Transverse colon (tissue), 4 donors: ENCODE measurements around the gene KRTAP9-9. TPM values are rescaled to one million over a fixed set of nuclear protein-coding genes. Genes with fewer than 3 reads are reported as not detected.
"Not testable (repeated sequence)": the region's sequence is repeated elsewhere in the genome, so short reads cannot be mapped to it uniquely, and the experiment has no call there.

Source experiments
- DNase-seq: peaks from one replicate; pipeline ENCODE4 v3.0.0-alpha.2; 2019
- H3K27ac ChIP-seq, 4 donors: fragments of 200-600 bp; sonication (generic); 2 replicates each; pipeline ENCODE4 v1.5.1; 2016 to 2018; ENCODE audit warnings: inconsistent platforms in 4 of 4
- H3K27me3 ChIP-seq: fragments of 200-600 bp; sonication (generic); 2 replicates; pipeline ENCODE4 v1.5.1; 2017; ENCODE audit warnings: inconsistent platforms
- H3K36me3 ChIP-seq, 4 donors: fragments of 200-600 bp; sonication (generic); 2 replicates each; pipeline ENCODE4 v1.5.1; 2017 to 2019; ENCODE audit warnings: inconsistent platforms in 4 of 4
- H3K4me1 ChIP-seq, 4 donors: fragments of 200-600 bp; sonication (generic); 2 replicates each; pipeline ENCODE4 v1.5.1; 2017 to 2020; ENCODE audit warnings: inconsistent platforms in 4 of 4
- H3K4me3 ChIP-seq, 4 donors: fragments of 200-600 bp; sonication (generic); 1 replicate in 1 of 4; 2 replicates in 3 of 4; pipeline versions ENCODE4 v1.5.1 to v1.6.1; 2017 to 2019; ENCODE audit warnings: inconsistent platforms in 4 of 4
- H3K9me3 ChIP-seq, 2 donors: fragments of 200-600 bp; sonication (generic); 2 replicates each; pipeline ENCODE4 v1.5.1; 2017 to 2019; ENCODE audit warnings: inconsistent platforms in 2 of 2
- EP300 ChIP-seq: sonication (generic); formaldehyde crosslinking; IDR thresholded peaks from one replicate; pipeline ENCODE4 v1.6.1; 2017; ENCODE audit warnings: antibody characterized with exemption, low read depth
- POLR2A ChIP-seq: fragments of 450-650 bp; IDR thresholded peaks from one replicate; pipeline ENCODE4 v1.6.1; 2016; ENCODE audit warnings: antibody characterized with exemption, mild to moderate bottlenecking, moderate library complexity
- POLR2AphosphoS5 ChIP-seq, 3 donors: sonication (generic); formaldehyde crosslinking; IDR thresholded peaks; one replicate each; pipeline ENCODE4 v1.6.1; 2016; ENCODE audit warnings: antibody characterized with exemption in 3 of 3
- WGBS, 2 donors: methylation state at CpG; one replicate each; pipeline ENCODE4 v1.1.5; 2018; ENCODE audit warnings: low coverage in 1 of 2; 5-methylcytosine and 5-hydroxymethylcytosine counted together
- in situ Hi-C, 4 donors: fragments of 200-750 bp; cut with MboI; loops; one replicate each; pipeline versions ENCODE4 v1.15.0 to v1.15.1; 2017; ENCODE audit warnings: low sequenced_read_pairs in 3 of 4, low pct_ligation_motif_present in 1 of 4, low pct_unique_long_range_greater_than_20kb in 1 of 4
- intact Hi-C: fragments of 100-400 bp; cut with DNase I; formaldehyde crosslinking; loops from one replicate; pipeline ENCODE4 v1.15.1; 2023; ENCODE audit warnings: low total_unique reads
- total RNA-seq, 4 donors: library from RNA; depleted of rRNA; stranded (reverse); fragments of >200 nt; gene quantifications; one replicate each; pipeline ENCODE4 v1.1.0, GENCODE V29; 2016
- TF ChIP-seq, protein P1 (sequence below), 5 experiments: fragments of 200-600 bp in 3 of 5; fragments of 450-650 bp in 2 of 5; sonication (generic) in 3 of 5; IDR thresholded peaks; 1 replicate in 2 of 5; 2 replicates in 3 of 5; pipeline ENCODE4 v1.5.1; 2016 to 2017; ENCODE audit warnings: antibody characterized with exemption in 5 of 5, inconsistent platforms in 3 of 5, mild to moderate bottlenecking in 2 of 5, moderate library complexity in 1 of 5

The KRTAP9-9 gene
- total RNA-seq, 4 donors from 2014 or later: not detected

- DNase-seq: no peak
- no peaks in the 10 kb centered on the region for H3K4me1 ChIP-seq
- peaks cover 7% of the 10 kb centered on the region for H3K27me3 ChIP-seq
- H3K4me3 ChIP-seq: no peak overlapping the region
- 43 to 66% methylated on average over 2 of the region's 2 CpGs for WGBS, 2 donors
- no peak overlapping the region for H3K27ac ChIP-seq
- in situ Hi-C loops: no loop called here
- H3K9me3 ChIP-seq: no peaks in the 10 kb centered on the region
- no peak for TF ChIP-seq POLR2AphosphoS5 (IDR thresholded peaks at IDR 0.05)
- H3K36me3 ChIP-seq: no peaks in the 10 kb centered on the region
- intact Hi-C loops: no loop called here
These were observed 31.4 kb upstream of the KRTAP9-9 start for GRCh38 chr17:41223821-41224220.

GRCh38 chr17:41226051-41226450 is 29.1 kb upstream of the KRTAP9-9 start:
- TF ChIP-seq POLR2AphosphoS5 (IDR thresholded peaks at IDR 0.05) (no peak), EP300 (no peak), POLR2A (no peak)
- TF ChIP-seq, protein P1, sequence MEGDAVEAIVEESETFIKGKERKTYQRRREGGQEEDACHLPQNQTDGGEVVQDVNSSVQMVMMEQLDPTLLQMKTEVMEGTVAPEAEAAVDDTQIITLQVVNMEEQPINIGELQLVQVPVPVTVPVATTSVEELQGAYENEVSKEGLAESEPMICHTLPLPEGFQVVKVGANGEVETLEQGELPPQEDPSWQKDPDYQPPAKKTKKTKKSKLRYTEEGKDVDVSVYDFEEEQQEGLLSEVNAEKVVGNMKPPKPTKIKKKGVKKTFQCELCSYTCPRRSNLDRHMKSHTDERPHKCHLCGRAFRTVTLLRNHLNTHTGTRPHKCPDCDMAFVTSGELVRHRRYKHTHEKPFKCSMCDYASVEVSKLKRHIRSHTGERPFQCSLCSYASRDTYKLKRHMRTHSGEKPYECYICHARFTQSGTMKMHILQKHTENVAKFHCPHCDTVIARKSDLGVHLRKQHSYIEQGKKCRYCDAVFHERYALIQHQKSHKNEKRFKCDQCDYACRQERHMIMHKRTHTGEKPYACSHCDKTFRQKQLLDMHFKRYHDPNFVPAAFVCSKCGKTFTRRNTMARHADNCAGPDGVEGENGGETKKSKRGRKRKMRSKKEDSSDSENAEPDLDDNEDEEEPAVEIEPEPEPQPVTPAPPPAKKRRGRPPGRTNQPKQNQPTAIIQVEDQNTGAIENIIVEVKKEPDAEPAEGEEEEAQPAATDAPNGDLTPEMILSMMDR (IDR thresholded peaks at IDR 0.05): no peak
- no peak overlapping the region for H3K27ac ChIP-seq
- no peak for DNase-seq
- H3K4me3 ChIP-seq: no peak overlapping the region
- in situ Hi-C loops: no loop called here
- H3K9me3 ChIP-seq: no peaks in the 10 kb centered on the region
- H3K4me1 ChIP-seq: no peaks in the 10 kb centered on the region
- 83 to 100% methylated on average over 3 to 6 of the region's 6 CpGs for WGBS, 2 donors
- intact Hi-C loops: no loop called here
- peaks cover 7% of the 10 kb centered on the region for H3K27me3 ChIP-seq
- H3K36me3 ChIP-seq: no peaks in the 10 kb centered on the region

- 52% methylated on average over 3 of the region's 4 CpGs; no CpG with 5 or more reads in 1 of the 2 donors for WGBS, 2 donors
- H3K4me1 ChIP-seq, in situ Hi-C loops, H3K27me3 ChIP-seq, H3K4me3 ChIP-seq, H3K27ac ChIP-seq, DNase-seq, H3K36me3 ChIP-seq, H3K9me3 ChIP-seq, intact Hi-C loops: not testable (repeated sequence)
These were observed 28.5 kb upstream of the KRTAP9-9 start, which contains the start of gene KRTAP9-2 for GRCh38 chr17:41226598-41227095. KRTAP9-2 (plus strand) TSS chr17:41226648; CDS start chr17:41226655, 7 bp downstream.

GRCh38 chr17:41230094-41230493 is 25.1 kb upstream of the KRTAP9-9 start:
- intact Hi-C loops: no loop called here
- Histone ChIP-seq H3K27ac (no peak overlapping the region), H3K27me3 (peaks cover 24% of the 10 kb centered on the region), H3K4me3 (no peak overlapping the region), H3K36me3 (no peaks in the 10 kb centered on the region), H3K9me3 (no peaks in the 10 kb centered on the region), H3K4me1 (no peaks in the 10 kb centered on the region)
- in situ Hi-C loops: no loop called here
- no peak for TF ChIP-seq EP300
- no peak for TF ChIP-seq POLR2A
- TF ChIP-seq POLR2AphosphoS5 (IDR thresholded peaks at IDR 0.05): no peak
- TF ChIP-seq, protein P1 (IDR thresholded peaks at IDR 0.05): no peak
- no peak for DNase-seq

DNA sequence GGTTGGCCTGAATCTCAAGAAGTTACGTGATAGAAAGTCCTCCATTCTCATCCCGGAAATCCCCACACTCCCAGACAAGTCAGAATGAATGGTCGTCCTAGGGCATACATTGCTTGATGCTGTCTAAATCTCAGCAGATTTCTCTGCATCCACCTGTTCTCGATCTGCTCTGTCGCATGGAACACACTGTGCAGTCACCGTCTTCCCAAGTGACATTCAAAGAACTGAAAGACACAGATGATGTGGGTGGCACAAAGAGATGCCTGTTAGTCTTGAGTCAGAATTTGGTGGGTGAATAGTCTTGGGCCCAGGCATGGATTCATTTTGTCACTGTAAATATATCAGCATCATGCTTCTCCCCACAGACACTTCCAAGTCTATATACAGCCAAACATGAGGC is 23.5 kb upstream of the KRTAP9-9 start:
- no peak for DNase-seq
- TF ChIP-seq POLR2A (no peak), EP300 (no peak), POLR2AphosphoS5 (IDR thresholded peaks at IDR 0.05) (no peak)
- TF ChIP-seq, protein P1 (IDR thresholded peaks at IDR 0.05): no peak
- in situ Hi-C loops: no loop called here
- Histone ChIP-seq H3K4me1 (no peaks in the 10 kb centered on the region), H3K27me3 (peaks cover 24% of the 10 kb centered on the region), H3K27ac (no peak overlapping the region), H3K9me3 (no peaks in the 10 kb centered on the region), H3K36me3 (no peaks in the 10 kb centered on the region), H3K4me3 (no peak overlapping the region)
- intact Hi-C loops: no loop called here
- WGBS, 2 donors: 68 to 90% methylated on average over 3 to 6 of the region's 6 CpGs

GRCh38 chr17:41232399-41233105 is 22.6 kb upstream of the KRTAP9-9 start, which contains the start of gene KRTAP9-3:
KRTAP9-3 (plus strand) TSS chr17:41232449; CDS start chr17:41232502, 53 bp downstream.
- H3K36me3 ChIP-seq, intact Hi-C loops, H3K4me1 ChIP-seq, H3K4me3 ChIP-seq, in situ Hi-C loops, DNase-seq, H3K9me3 ChIP-seq, H3K27ac ChIP-seq: not testable (repeated sequence)
- H3K27me3 ChIP-seq: peaks cover 24% of the 10 kb centered on the region
- 80% methylated on average over 1 of the region's 1 CpG; no CpG with 5 or more reads in 1 of the 2 donors for WGBS, 2 donors

DNA sequence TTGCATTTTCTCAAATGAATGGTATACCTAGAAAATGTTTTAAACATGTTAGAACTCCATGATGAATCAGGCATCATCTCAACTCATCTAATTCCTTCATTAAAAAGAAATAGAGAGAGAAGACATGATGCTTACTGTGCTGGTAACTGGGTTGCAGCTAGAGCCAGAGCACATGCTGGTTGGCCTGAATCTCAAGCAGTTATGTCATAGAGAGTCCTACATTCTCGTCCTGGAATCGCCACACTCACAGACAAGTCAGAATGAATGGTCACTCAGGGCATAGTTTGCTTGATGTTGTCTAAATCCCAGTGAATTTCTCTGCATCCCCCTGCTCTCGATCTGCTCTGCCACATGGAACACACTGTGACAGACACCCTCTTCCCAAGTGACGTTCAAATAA is 18.1 kb upstream of the KRTAP9-9 start:
- H3K4me3 ChIP-seq, H3K9me3 ChIP-seq, H3K4me1 ChIP-seq, intact Hi-C loops, in situ Hi-C loops, DNase-seq, H3K27ac ChIP-seq, H3K36me3 ChIP-seq: not testable (repeated sequence)
- peaks cover 17% of the 10 kb centered on the region for H3K27me3 ChIP-seq
- WGBS, 2 donors: 82% methylated on average over 4 of the region's 4 CpGs; no CpG with 5 or more reads in 1 of the 2 donors
